HEK293T (cell line): ENCODE measurements around the gene RSPO1.

Source experiments
- ARNT ChIP-seq: fragments of 450-650 bp; IDR thresholded peaks from 2 replicates; pipeline ENCODE4 v1.6.1; 2017; ENCODE audit warnings: mild to moderate bottlenecking
- BHLHE40 ChIP-seq: fragments of 450-650 bp; IDR thresholded peaks from 2 replicates; pipeline ENCODE4 v1.6.1; 2016; ENCODE audit warnings: mild to moderate bottlenecking, moderate library complexity, borderline replicate concordance
- CTBP1 ChIP-seq: fragments of 450-650 bp; IDR thresholded peaks from 2 replicates; pipeline ENCODE4 v1.6.1; 2016; ENCODE audit warnings: borderline replicate concordance
- ELF4 ChIP-seq: fragments of 450-650 bp; IDR thresholded peaks from 2 replicates; pipeline ENCODE4 v1.6.1; 2017; ENCODE audit warnings: antibody characterized with exemption
- FOXA1 ChIP-seq: fragments of 450-650 bp; IDR thresholded peaks from 2 replicates; pipeline ENCODE4 v1.6.1; 2016; ENCODE audit warnings: mild to moderate bottlenecking
- FOXK2 ChIP-seq: fragments of 450-650 bp; IDR thresholded peaks from 2 replicates; pipeline ENCODE4 v1.6.1; 2016; ENCODE audit warnings: mild to moderate bottlenecking
- FOXM1 ChIP-seq: fragments of 450-650 bp; IDR thresholded peaks from 2 replicates; pipeline ENCODE4 v1.6.1; 2017; ENCODE audit warnings: mild to moderate bottlenecking, borderline replicate concordance
- HDGF ChIP-seq: fragments of 450-650 bp; IDR thresholded peaks from 2 replicates; pipeline ENCODE4 v1.6.1; 2017; ENCODE audit warnings: antibody characterized with exemption, borderline replicate concordance
- LEF1 ChIP-seq: fragments of 450-650 bp; IDR thresholded peaks from 2 replicates; pipeline ENCODE4 v1.6.1; 2017; ENCODE audit warnings: mild to moderate bottlenecking, borderline replicate concordance
- NFRKB ChIP-seq: fragments of 450-650 bp; IDR thresholded peaks from 2 replicates; pipeline ENCODE4 v1.6.1; 2016; ENCODE audit warnings: mild to moderate bottlenecking, moderate library complexity
- SP1 ChIP-seq: fragments of 450-650 bp; IDR thresholded peaks from 2 replicates; pipeline ENCODE4 v1.6.1; 2017
- SUZ12 ChIP-seq: fragments of 450-650 bp; IDR thresholded peaks from 2 replicates; pipeline ENCODE4 v1.6.1; 2016; ENCODE audit warnings: mild to moderate bottlenecking
- TARDBP ChIP-seq: fragments of 450-650 bp; IDR thresholded peaks from 2 replicates; pipeline ENCODE4 v1.6.1; 2016
- ZNF384 ChIP-seq: fragments of 450-650 bp; IDR thresholded peaks from 2 replicates; pipeline ENCODE4 v1.6.1; 2016

GRCh38 chr1:37599940-37600339 is 34.8 kb downstream of the RSPO1 start:
- TF ChIP-seq CTBP1 (no peak), BHLHE40 (no peak), SP1 (no peak), ARNT (no peak), ELF4 (no peak), FOXM1 (no peak), FOXA1 (no peak), NFRKB (no peak), FOXK2 (no peak), ZNF384 (no peak), TARDBP (no peak), HDGF (no peak), LEF1 (no peak), SUZ12 (no peak)
